ENCODE results near the gene MAP2K1.

MAP2K1 gene

GRCh38 chr15:66417736-66418135, 31.0 kb downstream of the MAP2K1 start:
- TF ChIP-seq ZFX (IDR thresholded peaks at IDR 0.05): no peak
- TF ChIP-seq CTCF (conservative IDR thresholded peaks at IDR 0.05): no peak
- no peak overlapping the region for H3K27ac ChIP-seq

- TF ChIP-seq ZFX (IDR thresholded peaks at IDR 0.05): no peak
- TF ChIP-seq CTCF (conservative IDR thresholded peaks at IDR 0.05): no peak
- no peak overlapping the region for H3K27ac ChIP-seq
These were observed 32.8 kb downstream of the MAP2K1 start for GRCh38 chr15:66419471-66419870.

GRCh38 chr15:66422347-66422746, 35.6 kb downstream of the MAP2K1 start:
- TF ChIP-seq ZFX (IDR thresholded peaks at IDR 0.05): no peak
- TF ChIP-seq CTCF (conservative IDR thresholded peaks at IDR 0.05): no peak
- no peak overlapping the region for H3K27ac ChIP-seq

- H3K27ac ChIP-seq: no peak overlapping the region
- TF ChIP-seq ZFX (IDR thresholded peaks at IDR 0.05) (no peak), CTCF (conservative IDR thresholded peaks at IDR 0.05) (no peak)
These were observed 36.4 kb downstream of the MAP2K1 start for GRCh38 chr15:66423149-66423548.

- TF ChIP-seq CTCF (conservative IDR thresholded peaks at IDR 0.05) (no peak), ZFX (IDR thresholded peaks at IDR 0.05) (no peak)
- H3K27ac ChIP-seq: no peak overlapping the region
These were observed 38.4 kb downstream of the MAP2K1 start for GRCh38 chr15:66424963-66425612.

GRCh38 chr15:66425837-66426236, 39.1 kb downstream of the MAP2K1 start:
- TF ChIP-seq ZFX (IDR thresholded peaks at IDR 0.05): no peak
- TF ChIP-seq CTCF (conservative IDR thresholded peaks at IDR 0.05): no peak
- H3K27ac ChIP-seq: no peak overlapping the region

- H3K27ac ChIP-seq: no peak overlapping the region
- no peak for TF ChIP-seq CTCF (conservative IDR thresholded peaks at IDR 0.05)
- TF ChIP-seq ZFX (IDR thresholded peaks at IDR 0.05): no peak
These were observed 42.4 kb downstream of the MAP2K1 start for GRCh38 chr15:66429117-66429516.
